Mucosa of descending colon (tissue), 3 donors: ENCODE measurements around the gene ADAMTS17. TPM values are rescaled to one million over a fixed set of nuclear protein-coding genes. Genes with fewer than 3 reads are reported as not detected.
A peak's percentile ranks its signal among the peaks of the same experiment; 100 is the strongest.

ENCODE experiments used
- ATAC-seq: fragments of 200-7000 bp; cut with Tn5 transposase; one replicate; pipeline ENCODE4 v1.9.1; 2020; ENCODE audit warnings: mild to moderate bottlenecking, moderate library complexity
- DNase-seq, 3 donors: peaks; one replicate each; pipeline ENCODE4 v3.0.0-alpha.2; 2020
- H3K36me3 ChIP-seq: fragments of 200-600 bp; one replicate; pipeline ENCODE4 v1.8.0; 2021; ENCODE audit warnings: low read depth, mild to moderate bottlenecking
- H3K4me1 ChIP-seq: fragments of 200-600 bp; one replicate; pipeline ENCODE4 v1.8.0; 2021; ENCODE audit warnings: low read depth, mild to moderate bottlenecking
- H3K4me3 ChIP-seq: fragments of 200-600 bp; one replicate; pipeline ENCODE4 v1.8.0; 2021; ENCODE audit warnings: mild to moderate bottlenecking
- H3K9me3 ChIP-seq: fragments of 200-600 bp; one replicate; pipeline ENCODE4 v1.8.0; 2021; ENCODE audit warnings: mild to moderate bottlenecking
- intact Hi-C, 2 donors: fragments of 100-400 bp; cut with DNase I in 1 of 2; cut with micrococcal nuclease in 1 of 2; formaldehyde crosslinking; loops; one replicate each; pipeline versions ENCODE4 v1.11.0 to v1.11.1; 2022; cut with DNase I, micrococcal nuclease
- long read RNA-seq, 2 donors: library from polyadenylated mRNA; unstranded; transcript quantifications; one replicate each; pipeline ENCODE4 v2.0.0, GENCODE V29; 2019 to 2021
- total RNA-seq, 3 donors: library from RNA; stranded (reverse); fragmentation: NEBNext Ultra II Directional in 2 of 3; extraction: Animal tissue kit (Norgen Biotek cat#: 25700) in 2 of 3; gene quantifications; one replicate each; pipeline versions ENCODE4 v1.2.1 to v1.2.4, GENCODE V29; 2021 to 2023
- TF ChIP-seq, protein P1 (sequence below): fragments of 200-600 bp; IDR thresholded peaks from one replicate; pipeline ENCODE4 v1.8.0; 2022; ENCODE audit warnings: antibody characterized with exemption, mild to moderate bottlenecking
- donor health status: DM: no; HTN: no; CAD: no; lungs with moderate emphysema.
- donor health status: DM: no; HTN: no; CAD: no.
- donor health status: DM: no; HTN: yes; CAD: no.

ADAMTS17 gene, protein sequence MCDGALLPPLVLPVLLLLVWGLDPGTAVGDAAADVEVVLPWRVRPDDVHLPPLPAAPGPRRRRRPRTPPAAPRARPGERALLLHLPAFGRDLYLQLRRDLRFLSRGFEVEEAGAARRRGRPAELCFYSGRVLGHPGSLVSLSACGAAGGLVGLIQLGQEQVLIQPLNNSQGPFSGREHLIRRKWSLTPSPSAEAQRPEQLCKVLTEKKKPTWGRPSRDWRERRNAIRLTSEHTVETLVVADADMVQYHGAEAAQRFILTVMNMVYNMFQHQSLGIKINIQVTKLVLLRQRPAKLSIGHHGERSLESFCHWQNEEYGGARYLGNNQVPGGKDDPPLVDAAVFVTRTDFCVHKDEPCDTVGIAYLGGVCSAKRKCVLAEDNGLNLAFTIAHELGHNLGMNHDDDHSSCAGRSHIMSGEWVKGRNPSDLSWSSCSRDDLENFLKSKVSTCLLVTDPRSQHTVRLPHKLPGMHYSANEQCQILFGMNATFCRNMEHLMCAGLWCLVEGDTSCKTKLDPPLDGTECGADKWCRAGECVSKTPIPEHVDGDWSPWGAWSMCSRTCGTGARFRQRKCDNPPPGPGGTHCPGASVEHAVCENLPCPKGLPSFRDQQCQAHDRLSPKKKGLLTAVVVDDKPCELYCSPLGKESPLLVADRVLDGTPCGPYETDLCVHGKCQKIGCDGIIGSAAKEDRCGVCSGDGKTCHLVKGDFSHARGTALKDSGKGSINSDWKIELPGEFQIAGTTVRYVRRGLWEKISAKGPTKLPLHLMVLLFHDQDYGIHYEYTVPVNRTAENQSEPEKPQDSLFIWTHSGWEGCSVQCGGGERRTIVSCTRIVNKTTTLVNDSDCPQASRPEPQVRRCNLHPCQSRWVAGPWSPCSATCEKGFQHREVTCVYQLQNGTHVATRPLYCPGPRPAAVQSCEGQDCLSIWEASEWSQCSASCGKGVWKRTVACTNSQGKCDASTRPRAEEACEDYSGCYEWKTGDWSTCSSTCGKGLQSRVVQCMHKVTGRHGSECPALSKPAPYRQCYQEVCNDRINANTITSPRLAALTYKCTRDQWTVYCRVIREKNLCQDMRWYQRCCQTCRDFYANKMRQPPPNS
- 10 to 100 TPM in 1 of 3 donors, 1 to 10 TPM in 2; 5.2 to 13.8 (median 6.3) TPM for total RNA-seq
- long read RNA-seq, donor 1, full-length matches to known transcripts = 1 of 3 reads
- long read RNA-seq, donor 1, partial matches to known transcripts = 1 of 3 reads
- long read RNA-seq, donor 1, other reads (novel, unspliced or antisense) = 1 of 3 reads
- long read RNA-seq, donor 2 = 0 reads

DNA sequence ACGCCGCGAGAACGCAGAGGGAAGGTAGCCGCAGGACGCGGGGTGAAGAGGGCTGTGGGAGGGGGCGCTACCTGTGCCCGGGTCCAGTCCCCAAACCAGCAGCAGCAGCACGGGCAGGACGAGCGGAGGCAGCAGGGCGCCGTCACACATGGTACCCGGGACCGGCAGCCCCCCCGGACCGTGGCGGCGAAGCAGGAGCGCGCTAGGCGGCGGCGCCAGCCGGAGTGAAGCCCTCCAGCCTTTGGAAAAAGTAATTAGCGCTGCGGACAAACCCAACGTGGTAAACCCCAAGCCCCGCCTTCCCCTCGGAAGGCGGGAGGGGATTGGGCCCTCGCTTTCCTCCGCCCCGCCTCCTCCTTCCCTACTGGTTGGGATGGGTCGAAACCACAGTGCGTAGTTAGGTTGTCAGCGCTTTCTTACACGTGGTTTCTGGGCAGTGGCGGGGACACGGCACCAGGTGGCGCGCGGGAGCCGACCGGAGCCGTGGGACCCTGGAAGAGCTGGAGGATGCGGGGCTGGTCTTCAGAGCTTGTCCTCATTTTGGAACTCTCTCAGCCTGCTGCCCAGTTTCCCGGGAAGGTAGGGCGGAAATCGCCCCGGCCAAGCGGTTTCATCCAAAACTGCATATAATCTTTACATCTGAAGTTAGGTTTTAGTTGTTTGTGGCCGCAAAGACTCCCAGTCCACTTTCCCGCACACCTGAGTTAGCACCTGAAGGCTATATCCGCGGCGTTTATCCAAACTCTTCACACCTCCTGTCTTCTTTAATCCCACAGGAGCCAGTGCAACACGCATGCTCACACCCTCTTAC is at the start of gene ADAMTS17:
Gene ADAMTS17, minus strand, starts transcription at position 226 of the 811 bp plus-strand sequence. Its CDS starts 76 bp downstream, at position 150.
- peak; percentile 98 for ATAC-seq
- Histone ChIP-seq H3K4me3 (peak within 1 kb of the TSS; percentile 42), H3K36me3 (no peaks in the 10 kb centered on the region), H3K4me1 (peaks cover 10% of the 10 kb centered on the region), H3K9me3 (no peaks in the 10 kb centered on the region)
- TF ChIP-seq, protein P1, sequence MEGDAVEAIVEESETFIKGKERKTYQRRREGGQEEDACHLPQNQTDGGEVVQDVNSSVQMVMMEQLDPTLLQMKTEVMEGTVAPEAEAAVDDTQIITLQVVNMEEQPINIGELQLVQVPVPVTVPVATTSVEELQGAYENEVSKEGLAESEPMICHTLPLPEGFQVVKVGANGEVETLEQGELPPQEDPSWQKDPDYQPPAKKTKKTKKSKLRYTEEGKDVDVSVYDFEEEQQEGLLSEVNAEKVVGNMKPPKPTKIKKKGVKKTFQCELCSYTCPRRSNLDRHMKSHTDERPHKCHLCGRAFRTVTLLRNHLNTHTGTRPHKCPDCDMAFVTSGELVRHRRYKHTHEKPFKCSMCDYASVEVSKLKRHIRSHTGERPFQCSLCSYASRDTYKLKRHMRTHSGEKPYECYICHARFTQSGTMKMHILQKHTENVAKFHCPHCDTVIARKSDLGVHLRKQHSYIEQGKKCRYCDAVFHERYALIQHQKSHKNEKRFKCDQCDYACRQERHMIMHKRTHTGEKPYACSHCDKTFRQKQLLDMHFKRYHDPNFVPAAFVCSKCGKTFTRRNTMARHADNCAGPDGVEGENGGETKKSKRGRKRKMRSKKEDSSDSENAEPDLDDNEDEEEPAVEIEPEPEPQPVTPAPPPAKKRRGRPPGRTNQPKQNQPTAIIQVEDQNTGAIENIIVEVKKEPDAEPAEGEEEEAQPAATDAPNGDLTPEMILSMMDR = peak; percentile 96
- DNase-seq = peak; percentile 95 to 98 (median 95)
- intact Hi-C loops = loop anchor here in 1 of 2 donors (10.0 kb wide), 1 partner anchor 223 kb away; no protein-coding TSS in a partner anchor

DNA sequence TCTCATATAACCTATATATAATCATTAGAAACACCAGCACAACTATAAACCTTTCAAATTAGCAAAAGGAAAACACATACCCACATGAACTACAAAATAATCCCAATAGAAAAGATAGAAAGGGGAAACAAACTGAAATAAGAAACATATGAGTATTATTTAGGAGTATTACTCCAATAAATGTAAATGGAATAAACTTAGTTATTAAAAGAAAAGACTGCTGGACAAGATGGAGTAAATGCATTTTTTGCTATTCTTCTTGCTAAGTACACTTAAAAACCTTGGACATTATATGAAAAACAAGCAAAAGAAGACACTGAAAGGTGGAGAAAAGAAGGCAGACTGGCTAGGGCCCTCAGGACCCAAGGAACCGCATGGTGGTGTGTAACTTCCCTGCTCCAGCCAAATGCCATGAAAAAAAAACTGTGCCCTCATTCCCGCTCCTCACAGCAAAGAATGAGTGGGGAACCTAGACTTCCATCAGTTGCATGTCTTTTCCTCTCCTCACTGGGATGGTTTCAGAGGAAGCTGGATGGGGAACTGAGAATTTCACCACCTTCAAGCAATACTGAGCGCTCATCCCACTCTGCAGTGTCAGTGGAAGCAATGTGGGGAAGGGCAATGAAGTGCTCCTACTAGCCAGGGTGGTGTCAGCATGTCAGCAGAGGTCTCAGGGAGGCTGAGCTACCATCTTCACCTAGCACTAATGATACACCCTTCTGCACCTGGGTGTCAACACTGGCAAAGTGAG is 43.7 kb upstream of the ADAMTS17 start:
- no peaks in the 10 kb centered on the region for H3K4me1 ChIP-seq
- peaks cover 11% of the 10 kb centered on the region for H3K9me3 ChIP-seq
- no peak overlapping the region for H3K4me3 ChIP-seq
- TF ChIP-seq, protein P1 = no peak
- ATAC-seq = no peak
- no peaks in the 10 kb centered on the region for H3K36me3 ChIP-seq
- no peak for DNase-seq
- intact Hi-C loops = no loop called here

DNA sequence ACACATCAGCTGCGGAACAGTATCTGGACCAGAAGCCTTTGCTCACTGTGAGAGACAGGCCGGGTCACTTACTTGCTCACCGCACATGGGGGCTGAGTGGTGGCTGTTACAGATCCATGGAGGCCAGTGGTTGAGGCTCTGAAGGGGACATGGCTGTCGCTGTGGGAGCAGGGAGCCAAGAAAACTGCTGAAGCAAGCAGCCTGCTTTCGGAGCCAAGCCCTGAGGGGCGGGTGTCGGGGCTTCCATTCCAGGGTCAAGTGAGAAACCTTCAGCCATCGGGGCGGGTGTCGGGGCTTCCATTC is 42.3 kb upstream of the ADAMTS17 start:
- Histone ChIP-seq H3K9me3 (peaks cover 11% of the 10 kb centered on the region), H3K4me3 (no peak overlapping the region), H3K36me3 (no peaks in the 10 kb centered on the region), H3K4me1 (no peaks in the 10 kb centered on the region)
- ATAC-seq (no peak), DNase-seq (no peak)
- intact Hi-C loops = no loop called here
- TF ChIP-seq, protein P1 = no peak

DNA sequence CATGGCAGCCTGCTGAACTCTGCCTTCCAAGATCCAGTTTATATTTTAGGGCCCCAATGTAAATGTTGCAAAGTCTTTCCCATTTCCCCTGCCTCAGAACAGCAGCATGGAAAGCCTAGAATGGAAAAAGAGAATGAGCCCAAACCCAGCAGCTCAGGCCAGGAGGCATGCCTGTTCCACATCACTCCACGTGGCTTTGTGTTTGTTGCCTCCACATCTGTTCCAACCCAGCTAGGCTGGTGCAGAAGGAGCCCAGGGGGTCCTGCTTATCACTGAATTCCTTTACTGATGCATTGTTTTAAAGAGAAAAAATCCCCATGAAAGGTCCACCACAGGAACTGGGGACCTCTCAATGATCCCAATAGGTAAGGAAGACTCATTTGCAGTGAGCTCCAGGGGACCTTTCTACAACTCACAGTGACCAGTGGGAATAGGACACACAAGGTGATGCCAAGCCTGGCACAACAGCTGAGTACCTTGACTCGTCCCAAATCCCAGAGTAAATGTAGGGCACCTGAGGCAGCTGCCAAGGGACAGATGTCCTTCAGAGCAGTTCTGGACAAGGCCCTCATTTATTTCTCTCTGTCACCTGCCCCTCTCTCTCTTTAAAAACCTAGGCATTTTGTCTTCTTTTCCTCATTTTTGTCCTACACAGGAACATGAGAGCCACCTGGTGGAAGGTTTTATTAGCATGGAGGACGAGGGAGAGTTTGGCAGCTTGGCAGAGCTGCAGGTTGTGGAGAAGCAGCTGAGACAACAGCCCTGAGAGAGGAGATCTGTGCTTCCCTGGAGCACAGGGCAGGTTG is 41.7 kb upstream of the ADAMTS17 start:
- H3K36me3 ChIP-seq = no peaks in the 10 kb centered on the region
- no peak overlapping the region for H3K4me3 ChIP-seq
- intact Hi-C loops = no loop called here
- TF ChIP-seq, protein P1 = peak; percentile 26
- DNase-seq = peak in 1 of 3 donors; percentile 53
- H3K4me1 ChIP-seq = no peaks in the 10 kb centered on the region
- peaks cover 11% of the 10 kb centered on the region for H3K9me3 ChIP-seq
- peak; percentile 46 for ATAC-seq
